ENCODE measurements around the gene C11orf97. TPM values are rescaled to one million over a fixed set of nuclear protein-coding genes. Genes with fewer than 3 reads are reported as not detected.

The C11orf97 gene, protein sequence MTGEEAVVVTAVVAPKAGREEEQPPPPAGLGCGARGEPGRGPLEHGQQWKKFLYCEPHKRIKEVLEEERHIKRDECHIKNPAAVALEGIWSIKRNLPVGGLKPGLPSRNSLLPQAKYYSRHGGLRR
- total RNA-seq: not detected in 2 replicates

DNA sequence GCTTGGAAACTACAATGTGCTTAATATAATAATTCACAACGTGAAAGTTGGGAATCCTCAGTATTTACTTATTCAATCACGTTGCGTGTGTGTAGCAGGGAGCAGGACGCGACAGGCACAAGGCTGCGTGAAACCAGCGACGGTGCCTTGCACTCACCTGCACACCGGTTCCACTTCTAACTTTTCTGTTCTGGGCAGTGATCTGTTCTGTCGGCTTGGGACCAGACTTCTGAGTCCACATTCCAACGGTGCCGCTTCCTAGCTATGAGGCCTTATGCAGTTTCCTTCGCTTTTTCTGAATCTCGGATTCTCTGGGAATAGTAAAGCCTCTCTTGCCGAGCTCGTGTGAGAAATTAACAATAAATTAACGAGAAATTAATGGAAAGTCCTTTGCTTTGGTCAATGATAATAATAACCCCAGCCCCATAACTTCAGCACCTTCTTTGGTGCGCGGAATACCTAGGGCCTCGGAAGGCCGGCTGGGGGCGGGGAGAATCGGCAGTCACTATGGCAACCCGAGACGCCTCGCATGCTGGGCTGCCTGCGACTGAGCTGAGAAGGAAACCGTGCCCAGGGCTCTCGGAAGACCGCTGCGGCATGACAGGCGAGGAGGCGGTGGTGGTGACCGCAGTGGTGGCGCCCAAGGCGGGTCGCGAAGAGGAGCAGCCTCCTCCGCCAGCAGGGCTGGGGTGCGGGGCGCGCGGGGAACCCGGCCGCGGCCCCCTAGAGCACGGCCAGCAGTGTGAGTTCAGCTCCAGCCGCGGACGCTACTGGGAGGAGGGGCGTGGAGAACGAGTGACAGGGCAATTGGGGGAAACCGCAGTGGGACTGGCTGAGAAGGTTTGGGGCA, at the start of gene C11orf97:
C11orf97 (plus strand) TSS at position 530 of the 850 bp plus-strand sequence; CDS start at position 598, 68 bp downstream.

DNA sequence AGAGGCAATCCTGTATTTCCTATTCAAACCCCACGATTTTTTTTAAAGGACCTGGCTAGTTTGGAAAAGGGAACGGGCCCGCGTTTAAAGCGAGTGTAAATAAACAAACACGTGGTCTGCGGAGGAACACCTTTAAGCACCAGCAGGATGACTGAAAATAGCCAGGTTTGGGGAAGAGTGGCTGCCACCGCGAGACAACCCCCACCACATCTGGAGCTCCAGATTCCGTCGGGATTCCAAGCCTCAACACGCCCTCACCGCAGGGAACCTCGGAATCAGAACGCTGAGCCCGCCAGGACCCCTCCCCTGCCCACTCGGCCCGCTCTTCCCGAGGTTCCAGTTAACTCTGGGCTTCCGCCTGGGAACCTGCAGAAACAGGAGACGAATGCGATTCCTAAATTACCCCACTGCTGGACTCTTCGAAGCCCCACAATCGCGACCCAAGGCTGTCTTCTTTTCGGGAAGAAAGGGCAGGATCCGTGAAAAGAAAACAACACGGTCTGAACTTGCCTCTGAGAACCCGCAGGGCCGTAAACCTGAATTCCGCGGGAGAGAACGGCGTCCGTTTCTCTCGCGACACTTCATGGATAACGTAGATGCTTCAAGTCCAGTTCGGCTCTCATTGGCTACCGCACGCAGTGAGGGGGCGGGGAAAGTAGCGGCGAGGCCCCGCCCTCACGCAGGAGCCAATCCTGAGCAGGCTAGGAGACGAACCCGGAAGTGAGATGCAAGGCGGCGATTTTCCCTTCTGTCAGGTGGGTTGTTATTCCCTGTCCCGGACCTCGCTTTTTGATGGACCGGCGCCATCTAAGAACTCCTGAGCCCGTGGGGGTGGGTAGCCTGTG, 18.8 kb upstream of the C11orf97 start, which contains the start of the genes ANKRD49 and MRE11:
ANKRD49 (plus strand) TSS at position 704 of the 845 bp plus-strand sequence. CDS start 2,710 bp downstream, outside the sequence.
MRE11 (minus strand) TSS at position 564 of the 845 bp plus-strand sequence. CDS start 1,043 bp downstream, outside the sequence.

DNA sequence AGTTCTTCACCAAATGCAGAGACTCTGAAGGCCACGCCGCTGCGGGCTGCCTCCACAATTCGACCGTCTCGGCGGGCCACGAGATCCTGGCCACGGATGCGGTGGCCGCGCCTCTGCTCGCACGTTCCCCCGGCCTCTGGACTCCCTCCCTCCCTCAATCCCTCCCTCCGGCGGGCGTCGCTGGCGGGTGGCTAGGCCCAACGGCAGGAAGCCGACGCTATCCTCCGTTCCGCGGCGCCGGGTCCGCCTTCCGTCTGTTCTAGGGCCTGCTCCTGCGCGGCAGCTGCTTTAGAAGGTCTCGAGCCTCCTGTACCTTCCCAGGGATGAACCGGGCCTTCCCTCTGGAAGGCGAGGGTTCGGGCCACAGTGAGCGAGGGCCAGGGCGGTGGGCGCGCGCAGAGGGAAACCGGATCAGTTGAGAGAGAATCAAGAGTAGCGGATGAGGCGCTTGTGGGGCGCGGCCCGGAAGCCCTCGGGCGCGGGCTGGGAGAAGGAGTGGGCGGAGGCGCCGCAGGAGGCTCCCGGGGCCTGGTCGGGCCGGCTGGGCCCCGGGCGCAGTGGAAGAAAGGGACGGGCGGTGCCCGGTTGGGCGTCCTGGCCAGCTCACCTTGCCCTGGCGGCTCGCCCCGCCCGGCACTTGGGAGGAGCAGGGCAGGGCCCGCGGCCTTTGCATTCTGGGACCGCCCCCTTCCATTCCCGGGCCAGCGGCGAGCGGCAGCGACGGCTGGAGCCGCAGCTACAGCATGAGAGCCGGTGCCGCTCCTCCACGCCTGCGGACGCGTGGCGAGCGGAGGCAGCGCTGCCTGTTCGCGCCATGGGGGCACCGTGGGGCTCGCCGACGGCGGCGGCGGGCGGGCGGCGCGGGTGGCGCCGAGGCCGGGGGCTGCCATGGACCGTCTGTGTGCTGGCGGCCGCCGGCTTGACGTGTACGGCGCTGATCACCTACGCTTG, 31.7 kb downstream of the C11orf97 start, which contains the start of gene FUT4:
FUT4 (plus strand) TSS at position 227 of the 951 bp plus-strand sequence; CDS start at position 440, 213 bp downstream.

DNA sequence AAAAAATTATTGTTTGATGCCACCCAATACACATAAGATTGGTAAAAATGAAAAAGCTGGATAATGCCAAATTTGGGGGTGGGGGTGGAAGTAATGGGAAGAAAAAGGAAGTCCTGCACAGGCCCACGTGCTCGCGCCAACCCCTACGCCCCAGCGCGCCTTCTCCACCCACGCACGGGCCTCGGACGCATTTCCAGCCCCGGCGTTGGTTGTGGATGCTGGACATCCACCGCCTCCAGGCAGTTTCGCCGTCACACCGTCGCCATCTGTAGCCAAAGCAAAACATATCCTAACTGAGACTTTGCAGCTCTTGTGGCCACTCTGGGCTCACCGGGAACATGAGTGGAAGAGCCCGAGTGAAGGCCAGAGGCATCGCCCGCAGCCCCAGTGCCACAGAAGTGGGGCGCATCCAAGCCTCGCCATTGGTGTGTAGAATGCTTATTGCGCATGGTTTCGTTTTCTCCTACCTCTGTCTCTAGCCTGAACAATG, 55.0 kb downstream of the C11orf97 start, which contains the start of gene PIWIL4:
PIWIL4 (plus strand) TSS at position 188 of the 490 bp plus-strand sequence; CDS start at position 339, 151 bp downstream.

Other genes with a start within 250 kb of the C11orf97 start
- gene IZUMO1R, start 207.9 kb upstream of the C11orf97 start, total RNA-seq: not detected in 2 replicates
- gene GPR83, start 111.0 kb upstream of the C11orf97 start, total RNA-seq: not detected in 2 replicates
- 12.5 and 16.6 TPM in 2 replicates for gene MRE11, start 18.6 kb upstream of the C11orf97 start, total RNA-seq
- gene ANKRD49, start 18.5 kb upstream of the C11orf97 start, total RNA-seq: 10.8 and 11.1 TPM in 2 replicates
- 4.4 and 4.5 TPM in 2 replicates for gene FUT4, start 31.5 kb downstream of the C11orf97 start, total RNA-seq
- gene PIWIL4, start 54.9 kb downstream of the C11orf97 start, total RNA-seq: under 0.01 and 0.20 TPM in 2 replicates